Ovary (tissue), 9 donors: Measurements from ENCODE around the gene ADAMTS2. TPM values are rescaled to one million over a fixed set of nuclear protein-coding genes. Genes with fewer than 3 reads are reported as not detected.

Experiments
- DNase-seq, 5 donors: peaks; one replicate each; pipeline ENCODE4 v3.0.0-alpha.2; 2019 to 2020
- H3K27ac ChIP-seq, 2 donors: fragments of 200-600 bp; one replicate each; pipeline versions ENCODE4 v1.5.1 to v1.8.0; 2019 to 2022
- H3K27me3 ChIP-seq: fragments of 200-600 bp; one replicate; pipeline ENCODE4 v1.8.0; 2022
- H3K36me3 ChIP-seq: fragments of 200-600 bp; sonication (generic); one replicate; pipeline ENCODE4 v1.5.1; 2019
- H3K4me1 ChIP-seq: one replicate; pipeline ENCODE4 v1.8.1; 2013; ENCODE audit warnings: mild to moderate bottlenecking, moderate library complexity; ENCODE audit not compliant: insufficient read depth
- H3K4me3 ChIP-seq: fragments of 200-600 bp; sonication (generic); one replicate; pipeline ENCODE4 v1.5.1; 2017
- H3K9me3 ChIP-seq, 2 donors: fragments of 200-600 bp in 1 of 2; sonication (generic) in 1 of 2; one replicate each; pipeline versions ENCODE4 v1.5.1 to v1.8.1; 2013 to 2019; ENCODE audit warnings: mild to moderate bottlenecking in 1 of 2, moderate library complexity in 1 of 2
- CTCF ChIP-seq, 3 donors: fragments of 450-650 bp in 2 of 3; fragments of 200-600 bp in 1 of 3; IDR thresholded peaks; one replicate each; pipeline versions ENCODE4 v1.5.1 to v1.8.0; 2016 to 2022; ENCODE audit warnings: antibody characterized with exemption in 3 of 3, mild to moderate bottlenecking in 1 of 3
- EP300 ChIP-seq: sonication (generic); formaldehyde crosslinking; IDR thresholded peaks from one replicate; pipeline ENCODE4 v1.6.1; 2017; ENCODE audit warnings: antibody characterized with exemption
- POLR2A ChIP-seq: fragments of 450-650 bp; IDR thresholded peaks from one replicate; pipeline ENCODE4 v1.6.1; 2017; ENCODE audit warnings: antibody characterized with exemption, mild to moderate bottlenecking, moderate library complexity
- WGBS, 3 donors: extraction: QIAGEN DNeasy Blood & Tissue Kit in 1 of 3; methylation state at CpG; one replicate each; pipeline versions ENCODE4 v1.1.5 to v1.1.7; 2013 to 2017; 5-methylcytosine and 5-hydroxymethylcytosine counted together
- intact Hi-C, 4 donors: fragments of 100-400 bp; cut with DNase I; formaldehyde crosslinking; loops; one replicate each; pipeline versions ENCODE4 v1.11.0 to v1.15.1; 2022 to 2023
- polyA plus RNA-seq, 2 donors: library from polyadenylated mRNA; stranded (reverse); fragments of 200-250 nt in 1 of 2; fragments of 350-450 nt in 1 of 2; fragmentation: Illumina TruSeq in 1 of 2; extraction: RNeasy Lipid Tissue Mini Kit (QIAGEN cat#74804) in 1 of 2; gene quantifications; one replicate each; pipeline ENCODE4 v1.2.3, GENCODE V29; 2013 to 2014
- total RNA-seq, 7 donors: library from RNA; depleted of rRNA in 2 of 7; stranded (reverse); fragments of >200 nt in 2 of 7; fragmentation: NEBNext Ultra II Directional in 3 of 7; extraction: Animal tissue kit (Norgen Biotek cat#: 25700) in 3 of 7; gene quantifications; one replicate each; pipeline versions ENCODE4 v1.1.0 to v1.2.4, GENCODE V29; 2016 to 2023
- donor health status: DM: no; HTN: no; CAD: no; lungs with moderate emphysema.
- donor health status: DM: no; HTN: no; CAD: no.
- donor health status: Bipolar disorder and iron deficiency.
- donor health status: DM: yes; HTN: yes; CAD: no.
- donor health status: DM: no; HTN: no; CAD: no.
- donor health status: DM: yes; HTN: yes; CAD: no.

Gene ADAMTS2
- total and polyA plus RNA-seq, 9 donors: 7.9 to 31.8 (median 11.5) TPM

- Histone ChIP-seq H3K36me3 (no peaks in the 10 kb centered on the region), H3K4me3 (no peak overlapping the region), H3K9me3 (no peaks in the 10 kb centered on the region), H3K27me3 (no peaks in the 10 kb centered on the region), H3K4me1 (no peaks in the 10 kb centered on the region), H3K27ac (no peak overlapping the region)
- 54 to 63% (median 59%) methylated on average over 6 of the region's 6 CpGs for WGBS, 3 donors
- DNase-seq: peak in 2 of 5 donors; percentile 5 to 30
- intact Hi-C loops: loop anchor here (2.0 to 10.0 kb wide), 6 partner anchors 174 to 329 kb away; partner anchors contain the start of gene ADAMTS2 (in 2 of the 4)
- no peak for TF ChIP-seq EP300
- TF ChIP-seq POLR2A: no peak
- no peak for TF ChIP-seq CTCF (IDR thresholded peaks at IDR 0.05)
Measured at GRCh38 chr5:179168664-179169063, 176.6 kb downstream of the ADAMTS2 start.

- H3K27ac ChIP-seq: no peak overlapping the region
- no peak overlapping the region for H3K4me3 ChIP-seq
- H3K36me3 ChIP-seq: no peaks in the 10 kb centered on the region
- intact Hi-C loops: loop anchor here (2.0 to 10.0 kb wide), 9 partner anchors 174 to 329 kb away; partner anchors contain the start of gene ADAMTS2 (in 2 of the 4)
- 85 to 93% (median 87%) methylated on average over 10 to 12 of the region's 12 CpGs for WGBS, 3 donors
- H3K9me3 ChIP-seq: no peaks in the 10 kb centered on the region
- no peaks in the 10 kb centered on the region for H3K27me3 ChIP-seq
- TF ChIP-seq CTCF (IDR thresholded peaks at IDR 0.05): no peak
- no peak for TF ChIP-seq POLR2A
- no peak for TF ChIP-seq EP300
- peak in 2 of 5 donors; percentile 37 to 41 for DNase-seq
- no peaks in the 10 kb centered on the region for H3K4me1 ChIP-seq
Measured at GRCh38 chr5:179167871-179168451, 177.3 kb downstream of the ADAMTS2 start.

- DNase-seq: peak; percentile 69 to 83 (median 76)
- Histone ChIP-seq H3K4me1 (no peaks in the 10 kb centered on the region), H3K27ac (no peak overlapping the region), H3K9me3 (no peaks in the 10 kb centered on the region), H3K36me3 (no peaks in the 10 kb centered on the region), H3K4me3 (peak overlapping the region; percentile 16), H3K27me3 (no peaks in the 10 kb centered on the region)
- 11 to 15% (median 15%) methylated on average over 67 of the region's 67 CpGs for WGBS, 3 donors
- TF ChIP-seq POLR2A (no peak), CTCF (IDR thresholded peaks at IDR 0.05) (peak; percentile 79 to 97 (median 96))
- intact Hi-C loops: loop anchor here (2.0 to 10.0 kb wide), 7 partner anchors 175 to 330 kb away; partner anchors contain the start of gene ADAMTS2 (in 1 of the 4)
Measured at GRCh38 chr5:179166886-179167841, 178.1 kb downstream of the ADAMTS2 start.

- no peaks in the 10 kb centered on the region for H3K4me1 ChIP-seq
- no peak for DNase-seq
- no peaks in the 10 kb centered on the region for H3K9me3 ChIP-seq
- H3K4me3 ChIP-seq: no peak overlapping the region
- intact Hi-C loops: loop anchor here (2.0 to 10.0 kb wide), 7 partner anchors 176 to 331 kb away; partner anchors contain the start of gene ADAMTS2 (in 1 of the 4)
- H3K27ac ChIP-seq: no peak overlapping the region
- no peaks in the 10 kb centered on the region for H3K36me3 ChIP-seq
- no peak for TF ChIP-seq EP300
- H3K27me3 ChIP-seq: no peaks in the 10 kb centered on the region
- WGBS, 3 donors: 81 to 87% (median 85%) methylated on average over 21 to 22 of the region's 22 CpGs
Measured at GRCh38 chr5:179166171-179166885, 178.9 kb downstream of the ADAMTS2 start.
